NCI-H2081 treated with DMSO at 0.1 percent for 48 hours (cell line): ENCODE data around the gene LATS1.
"Not testable (repeated sequence)": the region's sequence is repeated elsewhere in the genome, so short reads cannot be mapped to it uniquely, and the experiment has no call there.

Source experiments
- DNase-seq: peaks from one replicate; lab custom pipeline; 2025; lab: John Stamatoyannopoulos, UW

The LATS1 gene

DNA sequence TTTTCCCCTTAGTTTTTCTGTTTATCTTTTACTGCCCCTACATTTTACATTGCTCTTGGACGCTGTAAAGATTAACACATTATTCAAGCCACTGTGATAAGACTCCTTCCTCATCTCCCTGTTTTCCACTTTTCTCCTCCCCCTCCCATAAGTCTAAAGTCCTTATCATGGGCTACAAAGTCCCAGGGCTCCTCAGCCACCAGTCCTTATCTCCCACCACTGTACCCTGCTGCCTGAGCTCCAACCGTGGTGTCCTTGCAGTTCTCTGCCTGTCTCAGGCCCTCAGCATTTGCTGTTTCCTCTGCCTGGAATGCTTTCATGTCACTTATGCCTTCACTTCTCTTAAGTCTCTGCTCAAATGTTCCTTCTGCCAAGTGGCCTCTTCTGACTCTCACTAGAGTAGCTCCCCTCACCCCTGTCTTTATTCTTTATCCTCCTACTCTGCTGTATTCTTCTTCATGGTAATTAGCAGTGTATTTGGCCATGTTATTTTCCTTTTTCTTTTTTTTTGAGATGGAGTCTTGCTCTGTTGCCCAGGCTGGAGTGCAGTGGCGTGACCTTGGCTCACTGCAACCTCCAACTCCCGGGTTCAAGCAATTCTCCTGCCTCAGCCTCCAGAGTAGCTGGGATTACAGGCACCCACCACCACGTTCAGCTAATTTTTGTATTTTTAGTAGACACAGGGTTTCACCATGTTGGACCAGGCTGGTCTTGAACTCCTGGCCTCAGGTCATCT is 10.8 kb upstream of the LATS1 start:
- no peak for DNase-seq

DNA sequence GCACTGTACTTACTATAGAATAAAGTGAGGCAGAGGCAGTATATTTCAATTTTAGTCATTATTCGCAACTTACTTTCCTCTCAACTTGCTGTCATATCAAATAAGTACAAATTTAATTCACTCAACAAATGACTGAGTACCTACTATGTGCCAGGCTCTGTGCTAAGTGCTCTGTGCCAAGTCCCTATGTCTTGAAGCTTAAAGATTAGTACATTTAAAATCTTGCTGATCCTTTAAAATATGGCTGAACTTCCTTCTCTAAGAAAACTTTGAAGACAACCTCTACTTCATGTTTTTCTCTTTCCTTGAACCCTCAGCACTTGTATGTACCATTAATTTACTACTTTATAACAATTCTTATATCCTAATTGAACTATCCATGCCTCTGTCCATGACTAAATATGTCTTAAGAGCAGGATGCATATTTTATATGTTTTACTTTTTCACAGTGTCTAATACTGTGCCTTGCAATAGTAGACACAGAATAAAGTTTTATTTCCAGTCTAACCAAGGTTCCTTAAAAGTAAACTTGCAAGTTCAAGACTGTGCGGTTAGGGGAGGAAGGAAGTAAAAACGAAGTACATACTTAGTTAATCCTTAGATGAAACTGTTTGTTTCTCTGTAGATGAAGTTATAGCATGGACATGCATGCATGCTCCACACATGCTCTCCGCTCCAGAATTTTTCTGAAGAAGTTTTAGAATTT is 10.0 kb upstream of the LATS1 start:
- no peak for DNase-seq

DNA sequence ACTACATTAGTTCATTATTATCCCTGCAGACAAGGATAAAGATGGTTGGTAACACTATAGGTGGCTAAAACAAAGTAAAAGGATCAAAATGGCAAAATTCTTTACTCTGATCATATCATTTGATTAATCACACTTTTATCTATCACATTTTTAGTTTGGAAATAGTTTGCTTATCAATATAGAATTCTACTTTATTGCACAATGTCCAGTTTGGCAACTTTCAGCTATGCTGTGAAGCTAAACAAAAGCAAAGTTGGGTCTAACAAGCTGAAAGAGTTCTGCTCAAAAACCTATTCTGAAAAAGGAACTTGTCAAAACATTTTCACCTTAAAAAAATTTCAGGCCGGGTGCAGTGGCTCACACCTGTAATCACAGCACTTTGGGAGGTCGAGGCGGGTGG is 7.9 kb upstream of the LATS1 start:
- DNase-seq, result no peak

DNA sequence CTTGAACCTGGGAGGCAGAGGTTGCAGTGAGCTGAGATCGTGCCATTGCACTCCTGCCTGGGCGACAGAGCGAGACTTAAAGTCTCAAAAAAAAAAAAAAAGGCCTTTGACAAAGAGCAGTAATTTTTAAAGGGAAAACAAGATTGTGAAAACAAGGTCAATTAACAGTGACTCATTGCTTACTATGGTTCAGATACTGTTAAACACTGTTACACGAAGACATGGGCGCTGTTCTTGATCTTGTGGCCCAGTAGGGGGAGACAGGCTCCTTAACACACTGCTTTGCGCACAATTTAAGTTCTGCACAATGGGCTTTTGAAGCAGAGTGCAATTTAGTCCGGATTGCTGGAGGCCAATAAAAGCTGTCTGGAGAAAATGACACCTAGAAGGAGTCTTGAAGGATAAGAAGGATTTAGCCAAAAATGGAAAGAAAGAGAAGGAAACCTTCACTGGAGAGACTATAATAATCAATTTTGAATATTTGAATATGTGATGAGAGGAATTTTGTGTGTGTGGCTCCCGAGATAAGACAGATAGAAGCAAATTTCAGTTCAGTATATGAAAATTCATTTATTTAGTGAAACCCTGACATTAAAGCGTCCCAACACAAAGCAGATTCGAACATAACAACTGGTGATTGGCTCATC is 6.0 kb upstream of the LATS1 start:
- DNase-seq, result no peak

DNA sequence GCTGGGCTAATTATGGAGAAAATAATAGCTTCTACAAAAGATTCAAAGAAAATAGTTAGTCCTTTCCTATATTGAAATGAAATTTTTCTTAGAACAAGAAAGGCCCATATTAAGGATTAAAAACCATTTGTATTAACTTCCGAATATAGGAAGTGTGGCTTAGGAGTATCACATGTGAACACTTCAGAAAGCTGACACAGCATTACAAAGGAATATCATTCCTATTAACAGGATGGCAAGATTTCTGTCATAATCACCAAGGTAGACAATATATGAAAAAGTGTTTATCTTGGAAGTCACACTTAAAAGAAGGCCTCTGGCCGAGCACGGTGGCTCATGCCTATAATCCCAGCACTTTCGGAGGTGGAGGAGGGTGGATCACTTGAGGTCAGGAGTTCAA is 5.4 kb upstream of the LATS1 start:
- no peak for DNase-seq

DNA sequence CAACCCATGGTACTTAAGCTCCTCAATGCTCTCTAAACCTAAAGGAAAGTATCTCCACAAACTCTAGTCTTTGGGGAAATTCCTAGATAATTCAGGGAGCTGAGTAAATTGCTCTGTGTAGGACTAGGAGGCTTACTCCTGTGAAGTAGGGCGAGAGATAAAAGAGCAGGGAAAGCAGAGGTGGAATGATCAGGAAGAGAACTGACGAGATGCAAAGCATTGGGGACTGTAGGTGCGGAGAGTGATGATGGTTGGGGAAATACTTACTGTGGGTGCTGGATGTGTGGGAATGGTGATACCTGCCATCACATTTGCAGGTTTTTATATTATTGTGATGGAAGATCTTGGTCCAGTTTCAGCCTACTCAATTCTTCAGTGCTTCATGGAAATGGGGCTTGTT is 1.6 kb upstream of the LATS1 start:
- DNase-seq, result no peak

DNA sequence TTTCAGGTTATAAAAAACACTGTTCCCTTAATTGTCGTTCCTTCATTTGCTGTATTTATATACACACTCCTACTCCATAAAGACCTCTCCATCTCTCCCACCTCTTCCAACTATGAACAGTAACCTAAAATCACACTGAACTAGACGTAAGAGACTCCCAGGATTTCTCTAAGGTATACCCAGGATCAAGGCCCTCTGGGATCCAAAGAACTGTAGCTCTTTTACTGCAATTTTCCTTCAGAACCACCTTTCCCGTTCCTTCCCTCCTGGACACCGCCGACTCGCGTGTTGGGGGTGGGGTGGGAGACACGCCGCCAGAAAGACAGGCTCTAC is 680 bp downstream of the LATS1 start:
- DNase-seq, result no peak

DNA sequence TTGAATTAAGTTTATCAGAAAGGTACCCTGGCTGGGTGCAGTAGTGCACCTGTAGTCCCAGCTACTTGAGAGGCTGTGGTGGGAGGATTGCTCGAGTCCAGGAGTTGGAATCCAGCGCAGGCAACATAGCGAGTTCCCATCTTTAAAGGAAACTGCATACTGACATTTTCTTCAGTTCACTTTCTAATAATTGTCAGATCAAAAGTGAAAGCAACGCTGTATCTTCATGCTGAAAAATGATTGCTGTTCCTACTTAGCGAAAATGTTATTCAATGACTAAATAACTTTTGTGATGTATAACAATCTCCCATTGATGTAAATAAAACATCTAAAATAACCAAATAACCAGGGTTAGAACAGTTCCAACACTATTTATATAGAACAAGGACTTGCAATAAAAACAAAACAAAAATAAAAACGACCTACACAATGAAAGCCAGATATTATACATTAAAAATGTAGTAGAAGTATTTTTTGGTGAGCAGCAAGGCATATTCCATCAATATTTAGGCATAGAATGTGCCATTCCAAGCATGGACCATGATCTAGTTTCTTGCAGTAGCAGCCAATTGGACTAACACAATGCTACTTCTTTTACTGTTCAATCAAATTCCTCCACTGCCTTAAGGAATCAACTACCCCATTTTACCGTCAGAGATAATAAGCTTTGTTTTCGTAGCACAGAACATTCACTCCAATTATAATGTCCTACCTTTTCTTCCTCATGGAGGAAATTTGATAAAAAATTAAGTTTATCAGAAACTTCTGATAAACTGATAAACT is 1.5 kb downstream of the LATS1 start:
- DNase-seq, result no peak

DNA sequence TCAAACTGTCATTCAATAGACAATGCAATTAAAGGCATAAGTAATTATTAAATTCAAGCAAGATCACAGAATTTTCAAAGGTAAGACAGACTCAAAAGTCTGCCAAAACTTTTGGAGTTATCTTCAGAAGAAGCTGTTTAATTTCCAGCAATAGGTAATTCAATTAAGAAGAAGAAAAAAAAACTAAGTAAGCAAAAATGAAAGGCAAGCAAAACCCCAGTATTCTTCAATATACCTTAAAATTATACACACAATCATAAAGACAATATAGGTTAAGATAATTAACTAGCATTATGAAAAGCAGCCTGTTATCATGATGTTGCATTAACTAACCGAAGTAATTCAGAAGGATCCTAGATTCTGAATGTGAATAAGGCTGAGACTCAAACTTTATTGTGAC is 3.5 kb downstream of the LATS1 start:
- DNase-seq, result no peak

DNA sequence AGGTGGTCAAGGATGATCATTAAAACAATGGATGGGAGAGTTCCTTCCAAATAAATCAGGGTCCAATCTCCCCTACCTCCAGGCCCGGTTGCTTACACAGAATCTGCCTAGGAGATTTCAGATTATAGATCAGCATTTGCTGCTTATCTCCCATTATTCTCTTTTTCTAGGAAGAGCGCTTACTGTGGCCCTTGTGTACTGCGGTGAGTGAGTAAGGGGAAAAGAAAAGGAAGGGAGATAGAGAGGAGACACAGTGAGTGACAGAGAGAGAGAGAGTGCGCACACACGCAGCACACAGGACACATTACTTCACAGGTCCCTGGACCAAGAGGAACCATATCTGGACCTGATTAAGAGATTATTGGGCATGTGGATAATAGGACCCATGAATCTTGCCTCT is 6.2 kb downstream of the LATS1 start:
- DNase-seq, result no peak

DNA sequence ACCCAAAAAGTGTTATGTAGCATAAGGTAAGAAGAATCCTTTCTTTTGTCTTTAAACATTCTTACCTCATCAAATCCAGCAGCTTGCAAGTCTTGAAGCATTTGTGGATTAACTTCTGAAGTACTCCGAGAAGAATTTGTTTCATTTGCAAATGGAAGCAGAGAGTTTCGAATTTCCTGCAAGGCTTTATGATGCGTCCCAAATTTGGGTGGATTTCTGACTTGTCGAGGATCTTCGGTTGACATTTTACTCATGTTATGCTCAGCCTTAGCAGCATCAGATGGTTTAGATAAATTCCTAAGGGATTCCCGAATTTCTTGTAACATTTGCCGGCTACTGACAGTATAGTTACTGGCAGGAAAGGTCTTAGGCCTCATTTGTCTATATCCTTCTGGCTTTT is 16.2 kb downstream of the LATS1 start:
- DNase-seq, result no peak

DNA sequence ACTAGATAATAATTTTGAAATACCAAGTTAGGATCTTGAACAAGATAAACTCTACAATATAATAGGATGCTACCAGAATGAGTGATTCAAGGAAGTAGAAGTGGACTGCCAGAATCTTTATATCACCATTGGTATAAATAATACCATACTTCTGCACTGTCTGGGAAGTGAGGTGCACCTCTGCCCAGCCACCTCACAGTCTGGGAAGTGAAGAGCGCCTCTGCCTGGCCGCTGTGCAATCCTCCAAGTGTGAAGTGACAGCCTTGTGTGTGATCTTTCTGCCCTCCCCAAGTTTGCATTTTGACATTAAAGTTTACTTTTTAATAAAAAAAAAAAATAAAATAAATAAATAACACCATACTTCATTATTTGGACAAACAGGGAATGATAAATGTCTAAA is 18.8 kb downstream of the LATS1 start:
- DNase-seq, result no peak

DNA sequence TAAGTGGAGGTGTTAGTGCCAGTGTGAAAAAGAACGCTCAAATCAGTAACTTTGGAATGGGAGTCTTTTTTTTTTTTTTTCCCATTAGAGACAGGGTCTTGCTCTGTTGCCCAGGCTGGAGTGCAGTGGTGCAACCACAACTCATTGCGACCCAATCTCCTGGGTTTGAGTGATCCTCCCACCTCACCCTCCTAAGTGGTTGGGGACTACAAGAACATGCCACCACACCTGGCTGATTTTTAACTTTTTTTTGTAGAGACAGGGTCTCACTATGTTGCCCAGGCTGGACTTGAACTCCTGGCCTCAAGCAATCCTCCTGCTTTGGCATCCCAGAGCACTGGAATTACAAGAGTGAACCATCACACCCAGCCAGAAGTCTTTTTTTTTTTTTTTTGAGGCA is 19.7 kb downstream of the LATS1 start:
- no peak for DNase-seq

DNA sequence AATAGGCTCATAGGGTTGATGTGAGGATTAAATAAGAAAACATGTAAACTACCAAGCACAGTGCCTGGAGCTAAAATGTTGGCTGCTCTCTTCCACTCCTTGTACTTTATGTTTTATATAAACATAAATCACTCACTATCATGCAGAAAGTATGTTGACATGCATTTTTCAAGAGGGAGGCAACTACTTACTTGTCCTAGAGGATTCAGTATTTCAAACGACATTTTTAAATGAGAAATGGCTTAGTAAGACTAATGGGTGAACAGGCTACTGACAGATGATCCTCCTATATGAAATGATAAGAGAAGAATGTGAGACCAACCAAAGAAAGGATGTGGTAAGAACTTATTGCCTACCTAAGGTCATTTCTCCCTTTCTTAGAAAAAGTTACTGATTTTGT is 21.0 kb downstream of the LATS1 start:
- no peak for DNase-seq

DNA sequence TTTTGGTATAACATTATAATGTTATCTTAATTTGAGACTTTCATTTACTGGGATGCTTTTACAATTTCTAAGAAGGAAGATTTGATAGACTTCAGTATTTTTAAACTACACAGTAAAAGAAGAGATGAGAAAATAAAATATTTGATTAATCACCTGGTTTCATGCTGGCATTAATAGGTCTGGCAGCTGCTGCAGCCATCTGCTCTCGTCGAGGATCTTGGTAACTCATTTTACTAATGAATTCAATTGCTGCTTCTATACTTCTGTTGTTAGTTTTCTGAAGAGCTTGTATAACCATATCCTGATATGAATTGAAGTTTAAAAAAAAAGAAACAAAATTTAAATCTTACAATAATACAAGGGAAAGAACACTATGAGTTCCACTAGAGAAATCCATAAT is 23.0 kb downstream of the LATS1 start:
- no peak for DNase-seq

DNA sequence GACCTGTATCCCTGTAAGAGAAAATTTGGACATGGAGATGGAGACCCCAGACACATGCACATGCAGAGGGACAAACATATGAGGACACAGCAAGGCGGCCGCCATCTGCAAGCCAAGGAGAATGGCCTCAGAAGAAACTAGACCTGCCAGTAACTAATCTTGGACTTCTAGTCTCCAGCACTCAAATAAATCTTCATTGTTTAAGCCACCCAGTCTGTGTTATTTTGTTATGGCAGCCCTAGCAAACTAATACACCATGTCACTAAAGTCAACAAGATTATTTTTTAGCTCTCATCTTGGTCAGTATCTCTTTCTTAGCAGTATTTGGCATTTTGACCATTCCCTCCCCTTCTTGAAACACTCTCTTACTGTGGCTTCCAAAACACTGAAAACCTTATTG is 26.7 kb downstream of the LATS1 start:
- DNase-seq, result no peak

DNA sequence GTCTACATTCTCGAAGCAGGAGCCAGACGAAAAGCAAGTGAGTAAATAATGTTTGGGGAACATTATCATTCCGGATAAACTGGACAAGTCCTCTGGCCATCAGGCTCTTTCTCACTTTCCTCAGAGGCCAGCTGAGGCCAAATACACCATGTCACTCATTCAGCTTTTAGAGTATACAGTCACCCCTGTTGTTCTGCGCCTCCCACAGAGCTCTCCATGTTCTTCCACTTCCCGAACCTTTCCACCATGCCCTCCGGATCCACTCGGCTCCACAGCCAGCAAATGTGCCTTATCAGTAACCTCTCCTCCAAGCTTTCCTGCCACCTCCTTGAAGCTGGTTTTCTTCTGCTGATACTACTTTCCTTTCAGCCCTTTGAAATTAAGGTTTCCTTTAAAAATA is 31.7 kb downstream of the LATS1 start:
- no peak for DNase-seq

DNA sequence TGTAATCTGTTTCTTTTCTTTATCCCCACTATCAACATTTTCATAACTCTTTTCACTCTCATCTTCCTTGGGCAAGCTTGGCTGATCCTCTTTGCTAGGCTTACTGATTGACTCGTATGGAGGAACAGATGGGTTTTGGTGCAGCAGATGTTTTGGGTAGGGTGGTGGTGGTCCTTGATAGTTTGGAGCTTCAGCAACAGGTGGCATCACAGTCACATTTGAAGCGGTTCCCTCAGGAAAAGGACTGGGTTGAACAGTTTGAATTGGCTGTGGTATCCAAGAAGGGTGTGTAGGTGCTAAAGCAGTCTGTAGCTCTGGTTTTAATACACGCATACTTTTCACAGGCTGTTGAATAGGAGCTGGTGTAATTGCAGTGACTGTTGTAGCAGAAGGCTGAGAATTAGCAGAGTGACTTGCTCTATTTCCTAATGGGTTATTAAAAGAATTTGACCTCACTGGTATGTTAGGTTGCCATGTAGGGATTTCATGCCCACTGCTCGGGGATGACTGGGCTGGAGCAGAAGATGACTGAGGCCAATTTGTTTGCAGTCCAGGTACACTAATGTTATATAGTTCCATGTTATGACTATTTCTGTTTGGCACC is 34.5 kb downstream of the LATS1 start:
- DNase-seq, result no peak

DNA sequence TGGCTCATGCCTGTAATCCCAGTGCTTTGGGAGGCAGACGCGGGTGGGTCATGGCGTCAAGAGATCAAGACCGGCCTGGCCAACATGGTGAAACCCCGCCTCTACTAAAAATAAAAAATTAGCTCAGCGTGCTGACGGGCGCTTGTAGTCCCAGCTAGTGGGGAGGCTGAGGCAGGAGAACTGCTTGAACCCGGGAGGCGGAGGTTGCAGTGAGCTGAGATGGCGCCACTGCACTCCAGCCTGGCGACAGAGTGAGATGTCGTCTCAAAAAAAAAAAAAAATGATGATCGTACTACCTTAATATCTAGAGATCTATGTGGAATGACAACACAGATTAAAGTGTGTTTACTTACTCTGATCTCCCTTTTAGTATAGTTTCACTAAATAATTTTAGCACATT is 36.1 kb downstream of the LATS1 start:
- not testable (repeated sequence) for DNase-seq

DNA sequence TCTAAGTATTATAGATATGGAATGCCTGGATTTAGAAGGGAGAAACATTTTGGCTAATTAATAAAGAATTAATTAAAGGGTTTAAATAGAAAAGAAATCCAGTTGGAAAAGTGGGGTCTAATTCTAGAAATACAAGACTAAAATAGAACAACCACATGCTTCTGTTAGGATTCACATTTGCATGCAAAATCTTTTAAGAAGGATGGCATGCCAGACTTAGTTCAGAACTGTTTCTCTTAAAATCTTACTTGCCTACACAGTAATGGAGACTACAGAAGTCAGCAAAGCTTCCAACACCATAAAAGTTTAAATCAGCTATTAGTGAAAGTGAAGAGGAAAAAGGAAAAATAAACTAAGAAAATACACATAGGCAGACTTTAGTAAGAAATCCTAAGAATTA is 36.7 kb downstream of the LATS1 start:
- no peak for DNase-seq

DNA sequence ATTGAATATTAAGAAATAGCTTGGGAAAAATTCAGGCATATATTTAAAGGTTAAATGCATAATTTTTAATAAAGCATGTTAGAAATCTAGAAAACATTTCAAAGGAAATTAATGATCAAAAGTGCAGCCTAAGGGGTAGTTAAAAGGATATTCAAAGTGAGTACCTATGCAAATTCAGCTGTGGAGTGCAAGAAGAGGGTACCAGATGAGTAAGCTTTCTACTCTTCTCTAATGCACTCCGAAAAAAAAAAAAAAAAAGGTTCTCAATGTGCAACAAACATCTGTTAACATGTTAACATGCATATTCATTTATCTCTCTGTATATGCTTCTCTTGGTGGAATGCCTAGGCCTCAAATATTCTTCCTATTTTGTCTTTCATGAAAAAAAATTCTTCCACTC is 37.4 kb downstream of the LATS1 start:
- no peak for DNase-seq

DNA sequence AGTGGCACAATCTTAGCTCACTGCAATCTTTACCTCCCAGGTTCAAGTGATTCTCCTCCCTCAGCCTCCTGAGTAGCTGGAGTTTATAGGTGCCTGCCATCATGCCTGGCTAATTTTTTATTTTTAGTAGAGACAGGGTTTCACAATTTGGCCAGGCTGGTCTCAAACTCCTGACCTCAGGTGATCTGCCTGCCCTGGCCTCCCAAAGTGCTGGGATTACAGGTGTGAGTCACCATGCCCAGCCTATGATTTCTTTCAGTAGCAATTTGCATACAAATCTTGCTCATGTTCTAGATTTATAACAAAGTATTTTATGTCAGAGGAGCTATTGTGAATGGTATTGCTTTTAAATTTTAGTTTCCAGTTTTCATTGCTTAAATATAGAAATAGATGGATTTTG is 45.6 kb downstream of the LATS1 start:
- DNase-seq, result not testable (repeated sequence)
